ENCODE measurements around the gene TMEM213. TPM values are rescaled to one million over a fixed set of nuclear protein-coding genes. Genes with fewer than 3 reads are reported as not detected.

Gene TMEM213
- total RNA-seq, 1 experiment from 2014 or later = 11.3 TPM

- no peak for TF ChIP-seq CTCF (IDR thresholded peaks at IDR 0.05; ENCODE audit: unreplicated experiment)
Measured at GRCh38 chr7:138798836-138799235, 1.0 kb downstream of the TMEM213 start.

GRCh38 chr7:138799336-138800000 lies 1.7 kb downstream of the TMEM213 start:
- Mint-ChIP-seq H3K36me3 (ENCODE audit: insufficient read depth, unreplicated experiment) (peaks cover 17% of the 10 kb centered on the region), H3K9me3 (ENCODE audit: low read depth, unreplicated experiment) (no peaks in the 10 kb centered on the region), H3K4me3 (ENCODE audit: low read depth, unreplicated experiment) (peak overlapping the region; percentile 65), H3K27me3 (ENCODE audit: unreplicated experiment) (no peaks in the 10 kb centered on the region), H3K4me1 (ENCODE audit: low read depth, unreplicated experiment) (peaks cover 51% of the 10 kb centered on the region), H3K27ac (ENCODE audit: unreplicated experiment) (peak overlapping the region; percentile 18)
- no peak for TF ChIP-seq CTCF (IDR thresholded peaks at IDR 0.05; ENCODE audit: unreplicated experiment)
- no peak for DNase-seq
- CTCF ChIA-PET = interaction anchor here (0.7 to 2.9 kb wide), 3 partner anchors 29 to 66 kb away, joined by 3 to 13 read pairs (median 5); no protein-coding TSS in a partner anchor
- no TSS peak for BruUV-seq (replicated peaks)
- intact Hi-C loops (cut with micrococcal nuclease; ENCODE audit: unreplicated experiment) = loop anchor here (2.0 to 5.0 kb wide), 2 partner anchors 42 to 65 kb away; no protein-coding TSS in a partner anchor

More at GRCh38 chr7:138798836-138799235, 1.0 kb downstream of the TMEM213 start:
- peak; percentile 5 for DNase-seq
- intact Hi-C loops (cut with micrococcal nuclease; ENCODE audit: unreplicated experiment) = loop anchor here (2.0 to 5.0 kb wide), 2 partner anchors 42 to 66 kb away; no protein-coding TSS in a partner anchor
- Mint-ChIP-seq H3K4me1 (ENCODE audit: low read depth, unreplicated experiment) (peaks cover 51% of the 10 kb centered on the region), H3K9me3 (ENCODE audit: low read depth, unreplicated experiment) (no peaks in the 10 kb centered on the region), H3K27me3 (ENCODE audit: unreplicated experiment) (no peaks in the 10 kb centered on the region), H3K27ac (ENCODE audit: unreplicated experiment) (peak overlapping the region; percentile 18), H3K4me3 (ENCODE audit: low read depth, unreplicated experiment) (peak overlapping the region; percentile 65), H3K36me3 (ENCODE audit: insufficient read depth, unreplicated experiment) (peaks cover 17% of the 10 kb centered on the region)
- CTCF ChIA-PET = interaction anchor here (0.7 to 2.9 kb wide), 3 partner anchors 29 to 66 kb away, joined by 3 to 13 read pairs (median 5); no protein-coding TSS in a partner anchor
- no TSS peak for BruUV-seq (replicated peaks)

- H3K27ac Mint-ChIP-seq (ENCODE audit: unreplicated experiment) = no peak overlapping the region
- no TSS peak for BruUV-seq (replicated peaks)
- H3K4me3 Mint-ChIP-seq (ENCODE audit: low read depth, unreplicated experiment) = no peak overlapping the region
Measured at GRCh38 chr7:138801256-138801655, 3.5 kb downstream of the TMEM213 start.

GRCh38 chr7:138802706-138803105 lies 4.9 kb downstream of the TMEM213 start:
- peaks cover 29% of the 10 kb centered on the region for H3K4me1 Mint-ChIP-seq (ENCODE audit: low read depth, unreplicated experiment)
- CTCF ChIA-PET = interaction anchor here (0.7 kb wide), 1 partner anchor 80 kb away, joined by 5 read pairs; no protein-coding TSS in a partner anchor
- intact Hi-C loops (cut with micrococcal nuclease; ENCODE audit: unreplicated experiment) = no loop called here
- no peak overlapping the region for H3K4me3 Mint-ChIP-seq (ENCODE audit: low read depth, unreplicated experiment)
- H3K36me3 Mint-ChIP-seq (ENCODE audit: insufficient read depth, unreplicated experiment) = peaks cover 11% of the 10 kb centered on the region
- no peak overlapping the region for H3K27ac Mint-ChIP-seq (ENCODE audit: unreplicated experiment)
- BruUV-seq (replicated peaks) = no TSS peak
- no peaks in the 10 kb centered on the region for H3K9me3 Mint-ChIP-seq (ENCODE audit: low read depth, unreplicated experiment)
- H3K27me3 Mint-ChIP-seq (ENCODE audit: unreplicated experiment) = no peaks in the 10 kb centered on the region
- no peak for DNase-seq
- no peak for TF ChIP-seq CTCF (IDR thresholded peaks at IDR 0.05; ENCODE audit: unreplicated experiment)

More at GRCh38 chr7:138801256-138801655, 3.5 kb downstream of the TMEM213 start:
- H3K4me1 Mint-ChIP-seq (ENCODE audit: low read depth, unreplicated experiment) = peaks cover 43% of the 10 kb centered on the region
- DNase-seq = no peak
- peaks cover 17% of the 10 kb centered on the region for H3K36me3 Mint-ChIP-seq (ENCODE audit: insufficient read depth, unreplicated experiment)
- CTCF ChIA-PET = interaction anchor here (0.9 kb wide), 1 partner anchor 13 kb away, joined by 4 read pairs; no protein-coding TSS in a partner anchor
- intact Hi-C loops (cut with micrococcal nuclease; ENCODE audit: unreplicated experiment) = no loop called here
- no peak for TF ChIP-seq CTCF (IDR thresholded peaks at IDR 0.05; ENCODE audit: unreplicated experiment)
- H3K27me3 Mint-ChIP-seq (ENCODE audit: unreplicated experiment) = no peaks in the 10 kb centered on the region
- no peaks in the 10 kb centered on the region for H3K9me3 Mint-ChIP-seq (ENCODE audit: low read depth, unreplicated experiment)

Data from Calu3 (cell line).